ENCODE measurements around the gene TOPBP1.

DNA sequence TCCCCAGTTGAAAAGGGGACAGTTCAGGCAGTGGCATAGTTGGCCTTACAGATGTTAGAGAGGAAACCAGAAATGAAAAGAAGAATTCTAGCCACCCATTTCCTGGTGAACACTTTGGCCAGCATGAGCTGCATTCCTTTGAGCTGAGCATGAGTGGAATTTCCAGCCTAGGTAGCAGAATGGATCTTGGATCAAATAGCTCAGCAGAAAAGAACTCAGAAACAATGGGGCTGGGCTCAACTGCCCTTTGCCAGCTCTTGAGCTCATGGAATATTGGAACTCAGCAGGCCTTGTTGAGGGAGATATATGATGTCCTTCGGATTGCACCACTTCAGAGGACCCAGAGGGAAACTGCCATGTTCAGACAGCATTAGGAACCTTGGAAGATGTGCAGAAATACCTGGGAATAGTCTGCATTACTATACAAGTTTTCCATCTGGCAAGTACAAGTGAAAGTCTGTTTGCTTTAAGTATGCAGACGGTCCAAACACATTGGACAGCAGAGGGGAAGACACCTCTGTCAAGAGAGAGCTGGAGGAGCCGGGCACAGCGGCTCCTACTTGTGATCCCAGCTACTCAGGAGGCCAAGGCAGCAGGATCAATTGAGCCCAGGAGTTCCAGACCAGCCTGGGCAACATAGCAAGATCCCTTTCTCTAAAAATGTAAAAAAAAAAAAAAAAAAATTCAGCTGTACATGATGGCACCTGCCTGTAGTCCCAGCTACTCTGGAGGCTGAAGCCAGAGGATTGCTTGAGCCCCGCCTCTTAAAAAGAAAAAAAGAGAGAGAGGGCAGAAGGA is 91.4 kb downstream of the TOPBP1 start:
- TF ChIP-seq POLR2A (IDR thresholded peaks at IDR 0.05; ENCODE audit: low read depth, low read length) = no peak
- TF ChIP-seq POLR2AphosphoS5 (IDR thresholded peaks at IDR 0.05; ENCODE audit: low read depth, low read length) = no peak
- no peak for TF ChIP-seq TAF1 (IDR thresholded peaks at IDR 0.05; ENCODE audit: borderline replicate concordance, low read depth, low read length)
